Activated T-cell treated with anti-CD3 and anti-CD28 coated beads, Interleukin-2, amount 50 U/mL, for 4 hours (primary cell): ENCODE measurements around the gene TSPYL6. TPM values are rescaled to one million over a fixed set of nuclear protein-coding genes. Genes with fewer than 3 reads are reported as not detected.
"Not testable (repeated sequence)": the region's sequence is repeated elsewhere in the genome, so short reads cannot be mapped to it uniquely, and the experiment has no call there.

Experiments
- ATAC-seq, 2 donors: fragments of 200-7000 bp; cut with Tn5 transposase; one replicate each; pipeline ENCODE4 v1.10.0; 2021
- DNase-seq: peaks from one replicate; pipeline ENCODE4 v3.0.0-alpha.2; 2020
- H3K27me3 Mint-ChIP-seq: one replicate; pipeline ENCODE4 v1.8.0; 2021; ENCODE audit warnings: low read depth, mixed read lengths
- H3K36me3 Mint-ChIP-seq: one replicate; pipeline ENCODE4 v1.8.0; 2022; ENCODE audit warnings: mixed read lengths; ENCODE audit not compliant: insufficient read depth
- H3K4me1 Mint-ChIP-seq: one replicate; pipeline ENCODE4 v1.8.0; 2021; ENCODE audit warnings: low read depth, mixed read lengths
- H3K4me3 Mint-ChIP-seq: one replicate; pipeline ENCODE4 v1.8.0; 2021; ENCODE audit warnings: mild to moderate bottlenecking, moderate library complexity, mixed read lengths
- H3K9me3 Mint-ChIP-seq: one replicate; pipeline ENCODE4 v1.8.0; 2021; ENCODE audit warnings: mixed read lengths
- total RNA-seq, 3 donors: library from RNA; stranded (reverse); gene quantifications; one replicate each; pipeline ENCODE4 v1.2.1, GENCODE V29; 2021

The TSPYL6 gene
- total RNA-seq, result not detected

GRCh38 chr2:54256091-54256694 lies at the start of gene TSPYL6:
TSS of gene TSPYL6 (minus strand) at chr2:54256229. CDS start at chr2:54256151, 78 bp downstream.
- Mint-ChIP-seq H3K4me3 (no peak within 1 kb of the TSS), H3K36me3 (peaks cover 26% of the 10 kb centered on the region), H3K9me3 (no peaks in the 10 kb centered on the region), H3K4me1 (no peaks in the 10 kb centered on the region), H3K27me3 (no peaks in the 10 kb centered on the region)
- DNase-seq (no peak), ATAC-seq (no peak)

DNA sequence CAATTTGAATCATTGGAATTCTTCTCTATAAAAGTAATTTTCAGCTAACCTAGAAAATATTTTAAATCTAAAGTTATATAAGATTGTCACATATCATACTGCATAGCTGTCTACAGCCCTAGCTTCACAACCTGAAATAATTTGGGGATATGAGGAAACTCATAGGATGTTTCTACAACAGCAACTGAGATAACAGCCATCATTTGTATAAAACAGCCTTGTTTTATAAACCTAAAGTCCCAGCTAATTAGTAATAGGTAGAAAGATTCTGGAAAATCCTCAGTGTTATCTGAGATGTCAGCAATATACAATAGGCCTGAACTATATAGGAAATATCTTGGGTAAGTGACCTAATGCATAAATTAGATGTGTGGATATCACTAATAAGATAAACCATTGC lies 47.6 kb upstream of the TSPYL6 start:
- DNase-seq (no peak), ATAC-seq (no peak)
- no peaks in the 10 kb centered on the region for H3K9me3 Mint-ChIP-seq
- H3K4me3 Mint-ChIP-seq, result no peak overlapping the region
- no peaks in the 10 kb centered on the region for H3K36me3 Mint-ChIP-seq
- H3K27me3 Mint-ChIP-seq, result no peaks in the 10 kb centered on the region
- H3K4me1 Mint-ChIP-seq, result no peaks in the 10 kb centered on the region

GRCh38 chr2:54298514-54298913 lies 42.5 kb upstream of the TSPYL6 start:
- no peak for DNase-seq
- H3K4me3 Mint-ChIP-seq, result no peak overlapping the region
- no peaks in the 10 kb centered on the region for H3K4me1 Mint-ChIP-seq
- H3K27me3 Mint-ChIP-seq, result no peaks in the 10 kb centered on the region
- ATAC-seq, result no peak
- no peaks in the 10 kb centered on the region for H3K9me3 Mint-ChIP-seq
- H3K36me3 Mint-ChIP-seq, result no peaks in the 10 kb centered on the region

DNA sequence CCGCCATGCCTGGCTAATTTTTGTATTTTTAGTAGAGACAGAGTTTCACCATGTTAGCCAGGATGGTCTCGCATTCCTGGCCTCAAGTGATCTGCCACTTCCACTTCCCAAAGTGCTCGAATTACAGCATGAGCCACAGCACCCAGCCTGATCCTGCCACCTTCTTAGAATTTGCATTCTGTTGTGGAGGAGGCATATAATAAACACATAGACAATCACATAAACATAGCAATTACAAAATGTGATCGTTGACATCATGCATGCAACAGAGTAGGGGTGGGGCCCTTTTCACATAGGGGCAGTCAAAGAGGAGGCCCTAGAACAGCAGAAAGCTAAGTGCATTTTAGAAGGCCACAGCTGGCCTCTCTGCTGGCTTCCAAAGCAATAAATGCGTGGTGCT lies 39.9 kb upstream of the TSPYL6 start:
- H3K9me3 Mint-ChIP-seq, result no peaks in the 10 kb centered on the region
- H3K4me3 Mint-ChIP-seq, result no peak overlapping the region
- H3K36me3 Mint-ChIP-seq, result no peaks in the 10 kb centered on the region
- DNase-seq (no peak), ATAC-seq (no peak)
- no peaks in the 10 kb centered on the region for H3K4me1 Mint-ChIP-seq
- H3K27me3 Mint-ChIP-seq, result no peaks in the 10 kb centered on the region

DNA sequence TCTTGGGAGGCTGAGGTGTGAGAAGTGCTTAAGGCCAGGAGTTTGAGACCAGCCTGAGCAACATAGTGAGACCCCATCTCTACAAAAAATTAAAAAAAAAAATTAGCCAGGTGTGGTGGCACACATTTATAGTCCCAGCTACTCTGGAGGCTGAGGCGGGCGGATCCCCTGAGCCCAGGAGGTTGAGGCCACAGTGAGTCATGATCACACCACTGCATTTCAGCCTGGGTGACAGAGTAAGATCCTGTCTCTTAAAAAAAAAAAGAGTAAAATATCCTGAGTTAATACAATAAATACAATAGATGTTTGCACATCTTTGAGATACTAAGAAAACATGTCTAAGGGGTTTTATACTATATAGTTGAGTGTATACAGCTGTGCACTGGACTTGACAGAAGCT lies 38.6 kb upstream of the TSPYL6 start:
- not testable (repeated sequence) for DNase-seq, H3K9me3 Mint-ChIP-seq, H3K27me3 Mint-ChIP-seq, ATAC-seq, H3K4me1 Mint-ChIP-seq, H3K36me3 Mint-ChIP-seq, H3K4me3 Mint-ChIP-seq

- Mint-ChIP-seq H3K36me3 (peaks cover 7% of the 10 kb centered on the region), H3K27me3 (no peaks in the 10 kb centered on the region), H3K4me3 (no peak overlapping the region), H3K9me3 (peaks cover 3% of the 10 kb centered on the region), H3K4me1 (no peaks in the 10 kb centered on the region)
- ATAC-seq (no peak), DNase-seq (no peak)
Measured at GRCh38 chr2:54290356-54291025, 34.5 kb upstream of the TSPYL6 start.

- H3K9me3 Mint-ChIP-seq, result peaks cover 5% of the 10 kb centered on the region
- H3K4me3 Mint-ChIP-seq, result no peak overlapping the region
- no peak for ATAC-seq
- no peak for DNase-seq
- no peaks in the 10 kb centered on the region for H3K27me3 Mint-ChIP-seq
- peaks cover 11% of the 10 kb centered on the region for H3K36me3 Mint-ChIP-seq
- no peaks in the 10 kb centered on the region for H3K4me1 Mint-ChIP-seq
Measured at GRCh38 chr2:54289917-54290316, 33.9 kb upstream of the TSPYL6 start.

DNA sequence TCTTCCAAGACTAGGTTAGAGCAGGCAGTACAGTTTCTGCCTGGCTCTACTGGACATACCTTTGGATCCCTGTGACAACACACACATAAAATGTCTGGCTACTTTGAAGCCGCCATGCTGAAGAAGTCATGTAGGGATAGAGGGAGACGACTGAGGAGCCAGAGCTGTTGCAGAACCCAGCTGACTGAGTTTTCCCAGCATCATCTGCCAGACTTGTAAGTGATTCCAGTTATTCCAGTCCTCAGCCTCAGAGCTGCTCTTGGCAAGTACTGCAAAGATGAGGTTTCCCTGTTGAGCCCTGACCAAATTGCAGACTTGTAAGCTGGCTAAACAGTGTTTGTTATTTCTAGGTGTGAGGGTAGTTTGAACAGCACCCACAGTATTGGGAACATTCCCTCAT lies 31.5 kb upstream of the TSPYL6 start:
- DNase-seq (no peak), ATAC-seq (no peak)
- Mint-ChIP-seq H3K27me3 (no peaks in the 10 kb centered on the region), H3K9me3 (peaks cover 5% of the 10 kb centered on the region), H3K36me3 (peaks cover 15% of the 10 kb centered on the region), H3K4me1 (peaks cover 1% of the 10 kb centered on the region), H3K4me3 (no peak overlapping the region)

GRCh38 chr2:54285451-54285850 lies 29.4 kb upstream of the TSPYL6 start:
- H3K36me3 Mint-ChIP-seq, result peaks cover 15% of the 10 kb centered on the region
- H3K4me1 Mint-ChIP-seq, result peaks cover 5% of the 10 kb centered on the region
- H3K27me3 Mint-ChIP-seq, result no peaks in the 10 kb centered on the region
- peaks cover 5% of the 10 kb centered on the region for H3K9me3 Mint-ChIP-seq
- ATAC-seq (no peak), DNase-seq (no peak)
- no peak overlapping the region for H3K4me3 Mint-ChIP-seq

GRCh38 chr2:54284826-54285225 lies 28.8 kb upstream of the TSPYL6 start:
- Mint-ChIP-seq H3K27me3 (no peaks in the 10 kb centered on the region), H3K9me3 (peaks cover 5% of the 10 kb centered on the region), H3K36me3 (peaks cover 15% of the 10 kb centered on the region), H3K4me3 (no peak overlapping the region), H3K4me1 (peaks cover 5% of the 10 kb centered on the region)
- DNase-seq (no peak), ATAC-seq (no peak)

- ATAC-seq (no peak), DNase-seq (no peak)
- H3K4me3 Mint-ChIP-seq, result no peak overlapping the region
- H3K36me3 Mint-ChIP-seq, result peaks cover under 1% of the 10 kb centered on the region
- no peaks in the 10 kb centered on the region for H3K9me3 Mint-ChIP-seq
- H3K4me1 Mint-ChIP-seq, result peaks cover 5% of the 10 kb centered on the region
- no peaks in the 10 kb centered on the region for H3K27me3 Mint-ChIP-seq
Measured at GRCh38 chr2:54279385-54279784, 23.4 kb upstream of the TSPYL6 start.

- DNase-seq, result no peak
- no peaks in the 10 kb centered on the region for H3K27me3 Mint-ChIP-seq
Measured at GRCh38 chr2:54275541-54275940, 19.5 kb upstream of the TSPYL6 start.

GRCh38 chr2:54274781-54275242 lies 18.8 kb upstream of the TSPYL6 start:
- H3K36me3 Mint-ChIP-seq, result peaks cover 11% of the 10 kb centered on the region
- H3K9me3 Mint-ChIP-seq, result no peaks in the 10 kb centered on the region
- ATAC-seq (no peak), DNase-seq (no peak)
- H3K4me3 Mint-ChIP-seq, result no peak overlapping the region
- H3K27me3 Mint-ChIP-seq, result no peaks in the 10 kb centered on the region
- H3K4me1 Mint-ChIP-seq, result peaks cover 11% of the 10 kb centered on the region

More at GRCh38 chr2:54275541-54275940, 19.5 kb upstream of the TSPYL6 start:
- Mint-ChIP-seq H3K36me3 (peaks cover 11% of the 10 kb centered on the region), H3K4me1 (peaks cover 11% of the 10 kb centered on the region), H3K4me3 (no peak overlapping the region), H3K9me3 (no peaks in the 10 kb centered on the region)
- no peak for ATAC-seq

DNA sequence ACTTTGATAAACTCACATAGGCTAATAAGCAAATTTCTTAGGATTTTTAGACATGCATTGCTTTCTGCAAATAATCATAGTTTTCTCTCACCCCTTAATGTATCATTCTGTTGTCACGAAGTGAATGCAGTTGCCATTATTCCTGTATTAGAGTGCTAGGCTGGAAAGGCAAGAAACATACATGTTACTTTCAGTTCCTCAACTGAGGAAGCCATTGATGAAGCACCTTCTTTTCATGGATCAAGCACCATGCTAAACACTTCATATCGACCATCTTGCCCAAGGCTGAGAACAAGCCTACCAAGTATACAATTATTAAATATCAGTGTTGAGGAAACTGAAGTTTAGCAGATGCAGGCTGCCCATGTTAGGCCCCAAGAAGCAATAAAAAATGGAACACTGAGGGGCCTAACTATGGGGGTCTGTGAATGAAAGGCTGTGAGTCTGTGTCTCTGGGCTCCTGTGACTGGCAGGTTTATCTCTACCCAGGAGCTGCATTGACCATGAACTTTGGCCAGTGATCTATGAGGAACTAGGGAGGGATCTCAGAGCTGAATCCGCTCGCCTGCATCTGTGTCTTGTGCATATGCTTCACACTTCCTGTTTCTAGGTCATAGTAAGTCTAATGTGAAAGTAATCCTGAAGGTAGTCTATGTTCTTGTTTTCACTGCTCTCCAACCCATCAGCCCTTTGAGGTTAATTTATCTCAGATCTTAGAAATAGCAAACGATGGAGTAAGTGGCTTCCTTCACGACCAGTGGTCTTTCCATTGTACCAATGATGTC lies 16.0 kb upstream of the TSPYL6 start:
- DNase-seq (no peak), ATAC-seq (no peak)
- peaks cover 11% of the 10 kb centered on the region for H3K4me1 Mint-ChIP-seq
- no peaks in the 10 kb centered on the region for H3K9me3 Mint-ChIP-seq
- H3K27me3 Mint-ChIP-seq, result no peaks in the 10 kb centered on the region
- no peak overlapping the region for H3K4me3 Mint-ChIP-seq
- peaks cover 11% of the 10 kb centered on the region for H3K36me3 Mint-ChIP-seq

DNA sequence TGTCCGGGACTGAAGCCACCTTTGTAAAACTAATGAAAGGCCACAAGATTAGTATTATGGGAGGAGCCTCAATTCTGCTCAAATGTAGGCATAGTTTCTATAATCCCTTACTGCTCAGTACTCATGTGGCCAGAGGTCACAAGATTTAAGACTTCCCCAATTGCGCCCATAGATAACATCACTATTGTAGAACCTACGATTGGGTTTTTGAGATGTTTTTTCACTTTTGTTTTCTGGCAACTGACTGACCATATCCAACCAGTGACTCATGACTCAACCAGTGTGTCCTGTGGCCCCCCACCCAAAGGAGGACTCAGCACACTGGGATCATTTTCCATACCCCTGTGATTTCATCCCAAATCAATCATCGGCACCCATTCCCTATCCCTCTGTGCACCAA lies 15.2 kb upstream of the TSPYL6 start:
- Mint-ChIP-seq H3K4me1 (peaks cover 11% of the 10 kb centered on the region), H3K9me3 (no peaks in the 10 kb centered on the region), H3K36me3 (peaks cover 12% of the 10 kb centered on the region), H3K27me3 (no peaks in the 10 kb centered on the region), H3K4me3 (no peak overlapping the region)
- no peak for ATAC-seq
- DNase-seq, result no peak
